ENCODE measurements around the gene PDK1. TPM values are rescaled to one million over a fixed set of nuclear protein-coding genes. Genes with fewer than 3 reads are reported as not detected.

The PDK1 gene
- total and polyA plus RNA-seq, 12 donors, result 4.2 to 106 (median 48.4) TPM

DNA sequence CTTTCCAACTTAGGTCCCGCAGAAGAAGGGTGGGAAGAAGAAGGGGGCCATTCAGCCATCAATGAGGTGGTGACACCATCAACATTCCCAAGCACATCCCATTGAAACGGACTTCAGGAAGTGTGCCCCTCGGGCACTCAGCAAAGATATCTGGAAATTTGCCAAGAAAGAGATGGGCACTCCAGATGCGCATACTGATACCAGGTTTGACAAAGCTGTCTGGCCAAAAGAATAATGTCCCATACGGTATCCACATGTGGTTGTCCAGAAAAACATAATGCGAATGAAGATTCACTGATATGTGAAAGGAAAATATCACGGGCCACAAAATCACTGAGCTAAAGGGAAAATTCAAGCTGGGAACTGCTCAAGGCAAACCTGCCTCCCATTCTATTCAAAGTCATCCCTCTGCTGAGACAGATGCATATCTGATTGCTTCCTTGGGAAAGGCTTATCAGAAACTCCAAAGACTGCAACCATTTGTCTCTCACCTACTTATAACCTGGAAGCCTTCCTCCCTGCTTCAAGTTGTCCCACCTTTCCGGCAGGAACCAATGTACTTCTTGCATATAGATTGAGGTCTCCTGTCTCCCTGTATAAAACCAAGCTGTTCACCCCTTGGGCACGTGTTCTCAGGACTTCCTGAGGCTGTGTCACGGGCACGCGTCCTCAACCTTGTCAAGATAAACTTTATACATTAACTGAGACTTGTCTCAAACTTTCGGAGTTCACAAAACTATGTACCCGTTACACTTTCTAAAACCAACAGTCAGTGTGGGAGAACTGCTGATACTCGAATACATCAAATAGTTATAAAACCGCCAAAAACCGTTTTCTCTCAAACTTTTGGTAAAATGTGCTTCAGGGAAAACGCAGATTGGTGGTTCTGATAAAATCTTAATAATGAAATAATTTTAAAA, 1.3 kb upstream of the PDK1 start:
- Histone ChIP-seq H3K36me3 (peaks cover 0 to 13% (median 0%) of the 10 kb centered on the region in 9 donors), H3K9me3 (no peaks in the 10 kb centered on the region), H3K4me3 (peak overlapping the region in 9 of 10 donors; percentile 82 to 92 (median 90)), H3K27ac (peak overlapping the region; percentile 46 to 98 (median 94)), H3K4me1 (peaks cover 0 to 46% (median 22%) of the 10 kb centered on the region in 9 donors), H3K27me3 (no peaks in the 10 kb centered on the region)
- intact Hi-C loops (cut with DNase I), result no loop called here
- 51 to 56% methylated on average over 18 of the region's 18 CpGs for WGBS, 2 donors
- ATAC-seq (no peak), DNase-seq (no peak)
- TF ChIP-seq, protein P1, sequence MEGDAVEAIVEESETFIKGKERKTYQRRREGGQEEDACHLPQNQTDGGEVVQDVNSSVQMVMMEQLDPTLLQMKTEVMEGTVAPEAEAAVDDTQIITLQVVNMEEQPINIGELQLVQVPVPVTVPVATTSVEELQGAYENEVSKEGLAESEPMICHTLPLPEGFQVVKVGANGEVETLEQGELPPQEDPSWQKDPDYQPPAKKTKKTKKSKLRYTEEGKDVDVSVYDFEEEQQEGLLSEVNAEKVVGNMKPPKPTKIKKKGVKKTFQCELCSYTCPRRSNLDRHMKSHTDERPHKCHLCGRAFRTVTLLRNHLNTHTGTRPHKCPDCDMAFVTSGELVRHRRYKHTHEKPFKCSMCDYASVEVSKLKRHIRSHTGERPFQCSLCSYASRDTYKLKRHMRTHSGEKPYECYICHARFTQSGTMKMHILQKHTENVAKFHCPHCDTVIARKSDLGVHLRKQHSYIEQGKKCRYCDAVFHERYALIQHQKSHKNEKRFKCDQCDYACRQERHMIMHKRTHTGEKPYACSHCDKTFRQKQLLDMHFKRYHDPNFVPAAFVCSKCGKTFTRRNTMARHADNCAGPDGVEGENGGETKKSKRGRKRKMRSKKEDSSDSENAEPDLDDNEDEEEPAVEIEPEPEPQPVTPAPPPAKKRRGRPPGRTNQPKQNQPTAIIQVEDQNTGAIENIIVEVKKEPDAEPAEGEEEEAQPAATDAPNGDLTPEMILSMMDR (IDR thresholded peaks at IDR 0.05), result no peak

DNA sequence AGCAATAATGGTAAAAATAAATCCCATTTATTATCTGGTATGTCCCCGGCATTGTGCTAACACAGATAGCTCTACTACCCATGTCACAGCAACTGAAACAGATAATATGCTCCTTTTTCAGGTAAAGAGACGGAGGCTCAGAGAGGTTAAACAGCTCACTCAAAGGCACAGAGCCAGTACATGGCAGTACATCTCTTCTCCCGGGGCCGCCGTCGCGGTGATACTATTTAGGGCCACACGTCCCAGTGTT, 693 bp upstream of the PDK1 start:
- Histone ChIP-seq H3K9me3 (no peaks in the 10 kb centered on the region), H3K4me1 (peaks cover 0 to 46% (median 22%) of the 10 kb centered on the region in 9 donors), H3K4me3 (peak overlapping the region; percentile 82 to 92 (median 90)), H3K36me3 (peaks cover 0 to 19% (median 0%) of the 10 kb centered on the region in 9 donors), H3K27ac (peak overlapping the region; percentile 46 to 98 (median 94)), H3K27me3 (no peaks in the 10 kb centered on the region)
- TF ChIP-seq, protein P1 (IDR thresholded peaks at IDR 0.05), result no peak
- WGBS, 2 donors, result 5 to 6% methylated on average over 8 of the region's 8 CpGs
- no peak for ATAC-seq
- no peak for DNase-seq
- intact Hi-C loops (cut with DNase I), result no loop called here

DNA sequence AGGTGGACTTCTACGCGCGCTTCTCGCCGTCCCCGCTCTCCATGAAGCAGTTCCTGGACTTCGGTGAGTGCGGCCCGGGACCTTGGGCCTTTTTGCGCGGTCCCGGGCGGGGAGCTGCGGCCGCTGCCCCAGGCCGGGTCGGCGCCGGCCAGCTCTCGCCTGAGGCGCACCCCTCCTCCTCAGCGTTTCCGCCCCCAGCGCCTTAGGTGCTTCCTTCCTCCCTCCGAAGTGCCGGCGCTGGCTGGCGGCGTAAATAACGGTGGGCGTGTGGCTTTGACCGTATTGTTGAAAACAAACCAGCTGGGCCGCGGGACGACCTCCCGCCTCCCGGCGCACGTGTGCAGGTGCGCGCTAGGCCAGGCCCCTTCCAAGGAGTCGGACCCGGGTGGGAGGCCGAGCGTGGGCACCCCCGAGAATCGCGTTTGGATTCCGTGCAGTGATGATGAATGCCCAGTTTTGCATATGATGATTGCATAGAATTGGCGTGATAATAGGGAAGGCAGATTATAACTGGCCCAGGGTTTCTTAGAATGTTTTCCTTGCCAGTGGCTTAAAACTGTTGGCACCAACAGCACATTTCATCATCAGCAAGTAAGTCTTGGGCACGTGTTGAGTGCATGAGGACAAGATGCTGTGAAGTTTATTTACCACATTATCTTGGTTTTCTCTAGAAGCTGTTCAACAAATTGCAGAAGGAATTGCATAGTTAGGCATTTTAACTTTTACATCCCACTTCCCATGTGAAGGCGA, 569 bp downstream of the PDK1 start:
- Histone ChIP-seq H3K27ac (peak overlapping the region; percentile 80 to 98 (median 94)), H3K9me3 (no peaks in the 10 kb centered on the region), H3K36me3 (peaks cover 0 to 32% (median 0%) of the 10 kb centered on the region in 9 donors), H3K27me3 (no peaks in the 10 kb centered on the region), H3K4me1 (peaks cover 0 to 48% (median 26%) of the 10 kb centered on the region in 9 donors), H3K4me3 (peak overlapping the region; percentile 82 to 92 (median 90))
- TF ChIP-seq, protein P1 (IDR thresholded peaks at IDR 0.05), result no peak
- WGBS, 2 donors, result 2% methylated on average over 52 of the region's 52 CpGs
- peak; percentile 21 to 71 (median 56) for ATAC-seq
- DNase-seq, result peak; percentile 46 to 62
- intact Hi-C loops (cut with DNase I), result no loop called here

DNA sequence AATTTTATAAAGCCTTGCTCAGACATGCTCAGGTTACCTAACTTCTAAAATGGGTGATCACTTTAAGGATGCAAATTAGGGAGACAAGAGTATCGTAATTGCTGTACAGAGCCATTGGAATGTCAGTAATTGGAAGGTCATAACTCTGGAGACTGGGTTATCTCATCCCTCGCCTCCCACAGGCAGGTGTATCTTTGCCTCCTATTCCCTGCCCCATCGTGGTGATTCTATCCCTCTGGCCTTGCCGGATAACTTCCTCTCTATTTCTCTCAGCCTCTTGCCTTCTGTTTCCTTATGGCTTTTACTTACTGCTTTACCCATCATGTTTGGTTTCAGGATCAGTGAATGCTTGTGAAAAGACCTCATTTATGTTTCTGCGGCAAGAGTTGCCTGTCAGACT, 2.5 kb downstream of the PDK1 start:
- intact Hi-C loops (cut with DNase I), result no loop called here
- Histone ChIP-seq H3K4me3 (no peak overlapping the region), H3K36me3 (peaks cover 0 to 48% (median 6%) of the 10 kb centered on the region in 9 donors), H3K9me3 (no peaks in the 10 kb centered on the region), H3K27me3 (no peaks in the 10 kb centered on the region), H3K27ac (no peak overlapping the region), H3K4me1 (peaks cover 0 to 38% (median 28%) of the 10 kb centered on the region in 9 donors)
- DNase-seq (no peak), ATAC-seq (no peak)
- 58 to 67% methylated on average over 5 of the region's 5 CpGs for WGBS, 2 donors
- TF ChIP-seq, protein P1 (IDR thresholded peaks at IDR 0.05), result no peak

All from heart right ventricle (tissue), 16 donors.